Smooth muscle cell (in vitro differentiated cells): ENCODE results near the gene PDZRN3. TPM values are rescaled to one million over a fixed set of nuclear protein-coding genes. Genes with fewer than 3 reads are reported as not detected.

Experiments used
- DNase-seq: peaks from one replicate; lab custom pipeline; 2025; ENCODE audit not compliant: unreplicated experiment; lab: John Stamatoyannopoulos, UW
- H2AFZ ChIP-seq: fragments of 200-600 bp; sonication (generic); 2 replicates; pipeline ENCODE4 v1.6.0; 2016; ENCODE audit warnings: antibody characterized with exemption, low read depth, mild to moderate bottlenecking
- H3F3A ChIP-seq: fragments of 200-600 bp; sonication (generic); 2 replicates; pipeline ENCODE4 v1.6.0; 2017; ENCODE audit warnings: antibody characterized with exemption, low read depth
- H3K27ac ChIP-seq: fragments of 200-600 bp; sonication (generic); 2 replicates; pipeline ENCODE4 v1.5.1; 2016; ENCODE audit warnings: low read depth, mild to moderate bottlenecking
- H3K27me3 ChIP-seq: fragments of 200-600 bp; sonication (generic); 2 replicates; pipeline ENCODE4 v1.6.1; 2016; ENCODE audit warnings: low read depth, mild to moderate bottlenecking
- H3K36me3 ChIP-seq: fragments of 200-600 bp; sonication (generic); 2 replicates; pipeline ENCODE4 v1.5.1; 2016; ENCODE audit warnings: low read depth
- H3K4me1 ChIP-seq: fragments of 200-600 bp; sonication (generic); 2 replicates; pipeline ENCODE4 v1.5.1; 2016; ENCODE audit warnings: low read depth
- H3K4me2 ChIP-seq: fragments of 200-600 bp; sonication (generic); 2 replicates; pipeline ENCODE4 v1.6.0; 2016; ENCODE audit warnings: mild to moderate bottlenecking
- H3K4me3 ChIP-seq: fragments of 200-600 bp; sonication (generic); 2 replicates; pipeline ENCODE4 v1.5.1; 2016; ENCODE audit warnings: mild to moderate bottlenecking
- H3K79me2 ChIP-seq: fragments of 200-600 bp; sonication (generic); 2 replicates; pipeline ENCODE4 v1.6.0; 2016; ENCODE audit warnings: low read depth, mild to moderate bottlenecking
- H3K9ac ChIP-seq: fragments of 200-600 bp; sonication (generic); 2 replicates; pipeline ENCODE4 v1.6.0; 2016; ENCODE audit warnings: low read depth
- H3K9me3 ChIP-seq: fragments of 200-600 bp; sonication (generic); replicated peaks from 2 replicates; pipeline ENCODE4 v1.5.1; 2016; ENCODE audit warnings: low read depth
- H4K20me1 ChIP-seq: fragments of 200-600 bp; sonication (generic); 2 replicates; pipeline ENCODE4 v1.6.0; 2016; ENCODE audit warnings: low read depth
- WGBS: methylation state at CpG from one replicate; pipeline ENCODE4 v1.1.7; 2016; ENCODE audit warnings: low lambda C conversion rate; 5-methylcytosine and 5-hydroxymethylcytosine counted together
- polyA plus RNA-seq: library from polyadenylated mRNA; unstranded; fragments of >200 nt; fragmentation: Nextera tagmentation; extraction: Ambion mirVana; gene quantifications from 2 replicates; pipeline ENCODE4 v1.2.1, GENCODE V29; 2016
- total RNA-seq: library from RNA; depleted of rRNA; stranded (reverse); fragments of >200 nt; gene quantifications from 2 replicates; pipeline ENCODE4 v1.2.3, GENCODE V29; 2014
- TF ChIP-seq, protein P1 (sequence below): fragments of 200-600 bp; sonication (generic); IDR thresholded peaks from 2 replicates; pipeline ENCODE4 v1.5.1; 2017; ENCODE audit warnings: borderline replicate concordance, mild to moderate bottlenecking, antibody characterized with exemption; ENCODE audit not compliant: insufficient read depth, poor library complexity, severe bottlenecking

Gene PDZRN3
- total and polyA plus RNA-seq, 2 experiments from 2014 or later: 99.5 to 128 TPM

GRCh38 chr3:73609315-73609641 lies 15.5 kb downstream of the PDZRN3 start:
- Histone ChIP-seq H3K27me3 (no peaks in the 10 kb centered on the region), H3K9me3 (no peaks in the 10 kb centered on the region), H3K27ac (peak overlapping the region; percentile 93), H3K4me3 (peak overlapping the region; percentile 9), H3F3A (peaks cover 41% of the 10 kb centered on the region), H3K9ac (peak overlapping the region; percentile 80), H2AFZ (no peak overlapping the region), H3K4me1 (peaks cover 24% of the 10 kb centered on the region), H3K79me2 (peaks cover 92% of the 10 kb centered on the region), H3K36me3 (no peaks in the 10 kb centered on the region), H3K4me2 (peak overlapping the region; percentile 79), H4K20me1 (peaks cover 98% of the 10 kb centered on the region)
- no peak for DNase-seq
- WGBS: 70% methylated on average over 5 of the region's 5 CpGs
- TF ChIP-seq, protein P1, sequence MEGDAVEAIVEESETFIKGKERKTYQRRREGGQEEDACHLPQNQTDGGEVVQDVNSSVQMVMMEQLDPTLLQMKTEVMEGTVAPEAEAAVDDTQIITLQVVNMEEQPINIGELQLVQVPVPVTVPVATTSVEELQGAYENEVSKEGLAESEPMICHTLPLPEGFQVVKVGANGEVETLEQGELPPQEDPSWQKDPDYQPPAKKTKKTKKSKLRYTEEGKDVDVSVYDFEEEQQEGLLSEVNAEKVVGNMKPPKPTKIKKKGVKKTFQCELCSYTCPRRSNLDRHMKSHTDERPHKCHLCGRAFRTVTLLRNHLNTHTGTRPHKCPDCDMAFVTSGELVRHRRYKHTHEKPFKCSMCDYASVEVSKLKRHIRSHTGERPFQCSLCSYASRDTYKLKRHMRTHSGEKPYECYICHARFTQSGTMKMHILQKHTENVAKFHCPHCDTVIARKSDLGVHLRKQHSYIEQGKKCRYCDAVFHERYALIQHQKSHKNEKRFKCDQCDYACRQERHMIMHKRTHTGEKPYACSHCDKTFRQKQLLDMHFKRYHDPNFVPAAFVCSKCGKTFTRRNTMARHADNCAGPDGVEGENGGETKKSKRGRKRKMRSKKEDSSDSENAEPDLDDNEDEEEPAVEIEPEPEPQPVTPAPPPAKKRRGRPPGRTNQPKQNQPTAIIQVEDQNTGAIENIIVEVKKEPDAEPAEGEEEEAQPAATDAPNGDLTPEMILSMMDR: no peak

- H3F3A ChIP-seq: peaks cover 46% of the 10 kb centered on the region
- peaks cover 24% of the 10 kb centered on the region for H3K4me1 ChIP-seq
- H3K9ac ChIP-seq: peak overlapping the region; percentile 80
- peaks cover 98% of the 10 kb centered on the region for H4K20me1 ChIP-seq
- H3K4me2 ChIP-seq: peak overlapping the region; percentile 79
- peak overlapping the region; percentile 93 for H3K27ac ChIP-seq
- H3K9me3 ChIP-seq: no peaks in the 10 kb centered on the region
- TF ChIP-seq, protein P1: no peak
- no peaks in the 10 kb centered on the region for H3K27me3 ChIP-seq
- no peak overlapping the region for H2AFZ ChIP-seq
- no peak for DNase-seq
- peak overlapping the region; percentile 9 for H3K4me3 ChIP-seq
- H3K36me3 ChIP-seq: no peaks in the 10 kb centered on the region
- WGBS: 38% methylated on average over 12 of the region's 12 CpGs
- H3K79me2 ChIP-seq: peaks cover 88% of the 10 kb centered on the region
These were observed 16.1 kb downstream of the PDZRN3 start for GRCh38 chr3:73608456-73609314.

DNA sequence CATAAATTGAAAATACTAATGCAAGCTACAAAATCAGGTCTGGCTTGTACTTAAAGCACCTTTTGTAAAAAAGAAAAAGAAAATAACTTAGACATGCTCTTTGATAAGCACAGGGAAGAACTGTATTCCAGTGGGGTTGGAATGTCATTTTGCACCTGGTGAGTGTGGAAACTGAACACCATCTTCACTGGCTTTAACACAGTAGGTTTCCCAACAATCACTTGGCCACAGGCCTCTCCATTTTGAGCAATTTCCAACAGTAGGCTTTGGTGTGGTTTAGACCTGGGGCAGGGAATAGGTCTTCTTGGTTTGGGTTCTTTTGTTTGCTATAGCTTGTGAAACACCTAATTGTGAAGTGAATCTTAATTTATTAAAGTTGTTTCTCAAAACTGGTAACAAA lies 18.9 kb downstream of the PDZRN3 start:
- H3K9ac ChIP-seq: no peak overlapping the region
- peaks cover 70% of the 10 kb centered on the region for H3K79me2 ChIP-seq
- H3K36me3 ChIP-seq: no peaks in the 10 kb centered on the region
- TF ChIP-seq, protein P1: no peak
- H3K9me3 ChIP-seq: no peaks in the 10 kb centered on the region
- H2AFZ ChIP-seq: no peak overlapping the region
- peak overlapping the region; percentile 93 for H3K27ac ChIP-seq
- no peak overlapping the region for H3K4me3 ChIP-seq
- peaks cover 79% of the 10 kb centered on the region for H4K20me1 ChIP-seq
- H3K27me3 ChIP-seq: no peaks in the 10 kb centered on the region
- no peak overlapping the region for H3K4me2 ChIP-seq
- H3F3A ChIP-seq: peaks cover 46% of the 10 kb centered on the region
- peaks cover 42% of the 10 kb centered on the region for H3K4me1 ChIP-seq
- no peak for DNase-seq

DNA sequence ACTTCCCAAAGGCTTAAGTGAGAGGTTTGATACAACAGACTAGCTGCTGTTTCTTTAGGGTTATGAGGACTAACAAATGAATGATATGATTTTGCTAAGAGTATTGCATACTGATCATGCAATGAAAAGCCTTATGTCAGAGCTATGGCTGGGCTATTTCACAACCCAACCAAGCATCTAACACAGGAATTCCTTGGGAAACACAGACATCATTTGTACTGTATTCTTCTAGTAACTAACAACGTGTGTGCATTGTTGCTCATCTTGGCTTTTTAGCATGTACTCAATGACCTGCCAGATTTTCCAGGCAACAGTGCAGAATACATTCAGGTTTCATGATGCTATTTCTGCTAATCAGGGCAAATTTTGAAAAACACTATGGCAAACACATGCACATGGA lies 19.3 kb downstream of the PDZRN3 start:
- Histone ChIP-seq H3F3A (peaks cover 46% of the 10 kb centered on the region), H3K4me1 (peaks cover 43% of the 10 kb centered on the region), H3K79me2 (peaks cover 65% of the 10 kb centered on the region), H3K36me3 (no peaks in the 10 kb centered on the region), H3K4me3 (no peak overlapping the region), H2AFZ (no peak overlapping the region), H3K27ac (peak overlapping the region; percentile 93), H3K4me2 (no peak overlapping the region), H3K9ac (no peak overlapping the region), H3K9me3 (no peaks in the 10 kb centered on the region), H3K27me3 (no peaks in the 10 kb centered on the region), H4K20me1 (peaks cover 79% of the 10 kb centered on the region)
- TF ChIP-seq, protein P1: no peak
- DNase-seq: no peak
- 15% methylated on average over 1 of the region's 1 CpG for WGBS
